Measurements from ENCODE around the gene RHBDL1.

The RHBDL1 gene

GRCh38 chr16:674968-675883, at the start of gene RHBDL1:
Gene RHBDL1, plus strand, starts transcription at chr16:675671. Its CDS starts 120 bp downstream, at chr16:675791.
- DNase-seq: no peak
- Mint-ChIP-seq H3K27me3 (peaks cover 33% of the 10 kb centered on the region), H3K36me3 (peaks cover 7% of the 10 kb centered on the region), H3K4me3 (no peak within 1 kb of the TSS), H3K27ac (no peak within 1 kb of the TSS), H3K4me1 (peaks cover 13% of the 10 kb centered on the region), H3K9me3 (no peaks in the 10 kb centered on the region)
- CTCF ChIA-PET: no interaction called here

- Mint-ChIP-seq H3K27ac (no peak overlapping the region), H3K4me1 (no peaks in the 10 kb centered on the region), H3K27me3 (no peaks in the 10 kb centered on the region), H3K4me3 (no peak overlapping the region), H3K9me3 (no peaks in the 10 kb centered on the region), H3K36me3 (peaks cover 3% of the 10 kb centered on the region)
- no peak for DNase-seq
- CTCF ChIA-PET: no interaction called here
These were observed 49.3 kb upstream of the RHBDL1 start for GRCh38 chr16:625977-626765.

GRCh38 chr16:626787-627453, 48.6 kb upstream of the RHBDL1 start:
- Mint-ChIP-seq H3K27me3 (peaks cover 3% of the 10 kb centered on the region), H3K36me3 (peaks cover 3% of the 10 kb centered on the region), H3K4me1 (no peaks in the 10 kb centered on the region), H3K9me3 (no peaks in the 10 kb centered on the region), H3K4me3 (no peak overlapping the region), H3K27ac (no peak overlapping the region)
- CTCF ChIA-PET: no interaction called here
- DNase-seq: no peak

- Mint-ChIP-seq H3K4me3 (no peak overlapping the region), H3K9me3 (no peaks in the 10 kb centered on the region), H3K27ac (no peak overlapping the region), H3K27me3 (peaks cover 3% of the 10 kb centered on the region), H3K36me3 (peaks cover 3% of the 10 kb centered on the region), H3K4me1 (no peaks in the 10 kb centered on the region)
- DNase-seq: no peak
- CTCF ChIA-PET: no interaction called here
These were observed 47.8 kb upstream of the RHBDL1 start for GRCh38 chr16:627454-628239.

GRCh38 chr16:628321-629061, 47.0 kb upstream of the RHBDL1 start:
- DNase-seq: no peak
- Mint-ChIP-seq H3K27ac (no peak overlapping the region), H3K36me3 (peaks cover 3% of the 10 kb centered on the region), H3K4me1 (no peaks in the 10 kb centered on the region), H3K27me3 (peaks cover 3% of the 10 kb centered on the region), H3K9me3 (no peaks in the 10 kb centered on the region), H3K4me3 (no peak overlapping the region)
- CTCF ChIA-PET: no interaction called here

GRCh38 chr16:629185-629832, 46.2 kb upstream of the RHBDL1 start:
- no peak overlapping the region for H3K27ac Mint-ChIP-seq
- H3K4me1 Mint-ChIP-seq: peaks cover 3% of the 10 kb centered on the region
- no peak overlapping the region for H3K4me3 Mint-ChIP-seq

GRCh38 chr16:629833-630248, 45.6 kb upstream of the RHBDL1 start:
- Mint-ChIP-seq H3K4me3 (no peak overlapping the region), H3K9me3 (no peaks in the 10 kb centered on the region), H3K4me1 (peaks cover 6% of the 10 kb centered on the region), H3K27me3 (peaks cover 3% of the 10 kb centered on the region), H3K27ac (no peak overlapping the region), H3K36me3 (peaks cover 3% of the 10 kb centered on the region)
- no peak for DNase-seq
- CTCF ChIA-PET: no interaction called here

More at GRCh38 chr16:629185-629832, 46.2 kb upstream of the RHBDL1 start:
- Mint-ChIP-seq H3K27me3 (peaks cover 3% of the 10 kb centered on the region), H3K9me3 (no peaks in the 10 kb centered on the region), H3K36me3 (peaks cover 3% of the 10 kb centered on the region)
- no peak for DNase-seq
- CTCF ChIA-PET: no interaction called here

GRCh38 chr16:630249-630814, 45.1 kb upstream of the RHBDL1 start:
- H3K4me3 Mint-ChIP-seq: no peak overlapping the region
- peaks cover 3% of the 10 kb centered on the region for H3K36me3 Mint-ChIP-seq
- H3K27ac Mint-ChIP-seq: no peak overlapping the region
- no peak for DNase-seq
- H3K27me3 Mint-ChIP-seq: peaks cover 3% of the 10 kb centered on the region
- H3K9me3 Mint-ChIP-seq: no peaks in the 10 kb centered on the region
- CTCF ChIA-PET: no interaction called here
- peaks cover 8% of the 10 kb centered on the region for H3K4me1 Mint-ChIP-seq

- CTCF ChIA-PET: no interaction called here
- no peak for DNase-seq
- no peaks in the 10 kb centered on the region for H3K9me3 Mint-ChIP-seq
- no peak within 1 kb of the TSS for H3K27ac Mint-ChIP-seq
- peaks cover 3% of the 10 kb centered on the region for H3K36me3 Mint-ChIP-seq
- peaks cover 3% of the 10 kb centered on the region for H3K27me3 Mint-ChIP-seq
- peaks cover 8% of the 10 kb centered on the region for H3K4me1 Mint-ChIP-seq
- no peak within 1 kb of the TSS for H3K4me3 Mint-ChIP-seq
These were observed 44.6 kb upstream of the RHBDL1 start, which contains the start of gene WFIKKN1 for GRCh38 chr16:630815-631405. Gene WFIKKN1, plus strand, starts transcription at chr16:630985. Its CDS starts 269 bp downstream, at chr16:631254.

- Mint-ChIP-seq H3K36me3 (peaks cover 6% of the 10 kb centered on the region), H3K4me3 (no peak overlapping the region), H3K4me1 (peaks cover 12% of the 10 kb centered on the region), H3K27ac (no peak overlapping the region), H3K27me3 (peaks cover 10% of the 10 kb centered on the region), H3K9me3 (no peaks in the 10 kb centered on the region)
- CTCF ChIA-PET: no interaction called here
- DNase-seq: no peak
These were observed 43.6 kb upstream of the RHBDL1 start for GRCh38 chr16:631808-632358.

GRCh38 chr16:632486-633335, 42.8 kb upstream of the RHBDL1 start:
- peaks cover 12% of the 10 kb centered on the region for H3K4me1 Mint-ChIP-seq
- peaks cover 6% of the 10 kb centered on the region for H3K36me3 Mint-ChIP-seq
- DNase-seq: no peak
- H3K27me3 Mint-ChIP-seq: peaks cover 10% of the 10 kb centered on the region
- H3K4me3 Mint-ChIP-seq: no peak overlapping the region
- no peaks in the 10 kb centered on the region for H3K9me3 Mint-ChIP-seq
- CTCF ChIA-PET: no interaction called here
- no peak overlapping the region for H3K27ac Mint-ChIP-seq
